ENCODE data around the gene IL1A. TPM values are rescaled to one million over a fixed set of nuclear protein-coding genes. Genes with fewer than 3 reads are reported as not detected.

Gene IL1A
- total and polyA plus RNA-seq, 2 donors: 1.3 to 1.9 TPM

DNA sequence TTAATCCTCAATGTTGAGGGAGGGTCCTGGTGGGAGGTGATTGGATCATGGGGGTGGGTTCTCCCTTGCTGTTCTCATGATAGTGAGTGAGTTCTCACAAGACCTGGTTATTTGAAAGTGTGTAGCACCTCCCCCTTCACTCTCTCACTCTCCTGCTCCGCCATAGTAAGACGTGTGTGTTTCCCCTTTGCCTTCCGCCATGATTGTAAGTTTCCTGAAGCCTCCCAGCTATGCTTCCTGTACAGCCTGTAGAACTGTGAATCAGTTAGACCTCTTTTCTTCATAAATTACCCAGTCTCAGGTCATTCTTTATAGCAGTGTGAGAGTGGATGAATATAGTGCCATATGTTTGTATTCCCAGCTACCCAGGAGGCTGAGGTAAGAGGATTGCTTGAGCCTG lies 42.7 kb upstream of the IL1A start:
- WGBS: 77% methylated on average over 3 of the region's 3 CpGs

DNA sequence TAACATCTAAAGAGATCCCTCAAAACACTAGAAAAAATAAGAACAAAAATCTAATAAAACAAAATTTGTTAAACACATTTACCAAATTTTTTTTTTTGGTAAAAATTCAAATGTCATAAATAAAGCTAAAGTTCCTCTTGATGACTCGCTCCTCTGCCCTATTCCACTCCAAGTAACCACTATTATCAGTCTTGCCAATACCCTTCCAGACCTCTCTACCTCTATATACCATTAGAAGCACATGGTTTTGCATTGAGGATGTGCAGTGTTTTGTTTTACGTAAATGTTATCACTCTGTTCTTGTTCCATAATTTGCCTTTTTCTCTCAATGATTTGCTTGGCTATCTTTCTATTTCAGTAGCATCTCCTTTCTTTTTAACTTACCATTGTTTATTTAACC lies 41.4 kb upstream of the IL1A start:
- Histone ChIP-seq H3K4me1 (ENCODE audit: insufficient read depth) (no peaks in the 10 kb centered on the region), H3K36me3 (ENCODE audit: insufficient read depth) (no peaks in the 10 kb centered on the region), H3K27ac (ENCODE audit: low read depth) (no peak overlapping the region), H3K4me3 (ENCODE audit: low read depth, low read length) (no peak overlapping the region)
- DNase-seq (ENCODE audit: extremely low spot score): no peak
- 94% methylated on average over 2 of the region's 2 CpGs for WGBS

More for the DNA sequence above, 42.7 kb upstream of the IL1A start:
- Histone ChIP-seq H3K36me3 (ENCODE audit: insufficient read depth) (no peaks in the 10 kb centered on the region), H3K4me1 (ENCODE audit: insufficient read depth) (no peaks in the 10 kb centered on the region), H3K4me3 (ENCODE audit: low read depth, low read length) (no peak overlapping the region), H3K27ac (ENCODE audit: low read depth) (no peak overlapping the region)
- no peak for DNase-seq (ENCODE audit: extremely low spot score)

GRCh38 chr2:112824694-112825085 lies 40.4 kb upstream of the IL1A start:
- Histone ChIP-seq H3K36me3 (ENCODE audit: insufficient read depth) (no peaks in the 10 kb centered on the region), H3K4me3 (ENCODE audit: low read depth, low read length) (no peak overlapping the region), H3K27ac (ENCODE audit: low read depth) (no peak overlapping the region), H3K4me1 (ENCODE audit: insufficient read depth) (no peaks in the 10 kb centered on the region)
- DNase-seq (ENCODE audit: extremely low spot score): no peak

DNA sequence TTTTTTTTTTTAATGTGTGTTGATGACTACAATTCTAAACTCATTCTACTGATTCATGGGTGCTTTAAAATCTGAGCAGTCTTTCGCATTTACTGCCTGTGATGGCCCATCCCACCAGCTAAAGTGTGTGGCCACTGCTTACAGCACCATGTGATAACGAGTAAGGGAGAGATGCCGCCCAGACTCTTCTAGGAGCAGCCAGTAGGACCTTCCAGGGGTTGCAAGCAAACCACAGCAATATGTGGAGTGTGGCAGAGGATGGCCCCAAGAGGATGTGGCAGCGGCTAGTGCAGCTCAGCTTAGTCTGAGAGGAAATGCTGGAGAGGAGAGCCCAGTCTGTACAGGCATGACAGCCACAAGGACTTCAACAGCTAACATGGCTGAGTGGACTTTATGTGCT lies 37.4 kb upstream of the IL1A start:
- 58% methylated on average over 4 of the region's 4 CpGs for WGBS
- DNase-seq (ENCODE audit: extremely low spot score): no peak
- H3K4me3 ChIP-seq (ENCODE audit: low read depth, low read length): no peak overlapping the region
- H3K27ac ChIP-seq (ENCODE audit: low read depth): no peak overlapping the region
- H3K4me1 ChIP-seq (ENCODE audit: insufficient read depth): no peaks in the 10 kb centered on the region
- H3K36me3 ChIP-seq (ENCODE audit: insufficient read depth): no peaks in the 10 kb centered on the region

DNA sequence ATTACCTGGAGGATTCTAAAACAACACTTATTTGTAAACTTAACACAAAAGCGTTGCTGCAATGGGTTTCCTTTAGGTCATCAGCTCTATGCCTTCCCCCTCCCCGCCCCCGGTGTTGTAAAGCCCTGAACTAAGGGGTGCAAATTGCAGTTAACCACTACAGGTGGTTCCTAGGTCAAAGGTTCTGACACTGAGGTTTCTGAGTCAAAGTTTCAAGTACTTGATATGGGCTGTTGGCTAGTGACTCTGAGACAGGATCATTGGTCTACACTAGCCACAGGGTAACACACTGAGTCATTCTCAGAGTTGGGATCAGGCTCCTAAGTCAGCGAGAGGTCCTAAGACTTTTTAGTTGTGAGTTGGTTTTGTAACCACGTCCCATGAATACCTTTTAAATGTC lies 36.8 kb upstream of the IL1A start:
- 61% methylated on average over 5 of the region's 5 CpGs for WGBS
- Histone ChIP-seq H3K36me3 (ENCODE audit: insufficient read depth) (no peaks in the 10 kb centered on the region), H3K4me3 (ENCODE audit: low read depth, low read length) (no peak overlapping the region), H3K27ac (ENCODE audit: low read depth) (no peak overlapping the region), H3K4me1 (ENCODE audit: insufficient read depth) (no peaks in the 10 kb centered on the region)
- no peak for DNase-seq (ENCODE audit: extremely low spot score)

DNA sequence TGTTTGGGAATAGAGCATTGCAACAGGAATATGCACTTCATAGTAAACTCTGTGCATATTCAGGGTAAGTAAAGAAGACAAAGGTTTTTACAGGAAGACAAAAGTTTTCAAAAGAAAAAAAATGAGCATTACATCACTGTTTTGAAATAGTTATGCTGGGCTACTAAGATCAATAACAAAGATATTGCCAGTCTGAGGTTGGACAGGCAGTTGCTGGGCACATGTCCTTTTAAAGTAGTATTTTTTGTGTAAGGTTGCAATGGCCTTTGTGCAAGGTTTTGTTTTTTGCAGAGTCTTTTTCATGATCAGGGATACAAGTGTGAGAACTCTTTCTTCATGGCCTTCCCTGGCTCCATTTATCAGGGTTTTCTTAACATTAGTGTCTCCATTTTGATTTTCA lies 36.0 kb upstream of the IL1A start:
- H3K4me1 ChIP-seq (ENCODE audit: insufficient read depth): no peaks in the 10 kb centered on the region
- no peak overlapping the region for H3K27ac ChIP-seq (ENCODE audit: low read depth)
- DNase-seq (ENCODE audit: extremely low spot score): no peak
- H3K4me3 ChIP-seq (ENCODE audit: low read depth, low read length): no peak overlapping the region
- H3K36me3 ChIP-seq (ENCODE audit: insufficient read depth): no peaks in the 10 kb centered on the region

- Histone ChIP-seq H3K4me3 (ENCODE audit: low read depth, low read length) (no peak overlapping the region), H3K36me3 (ENCODE audit: insufficient read depth) (no peaks in the 10 kb centered on the region), H3K27ac (ENCODE audit: low read depth) (no peak overlapping the region), H3K4me1 (ENCODE audit: insufficient read depth) (no peaks in the 10 kb centered on the region)
- WGBS: 84% methylated on average over 7 of the region's 7 CpGs
- DNase-seq (ENCODE audit: extremely low spot score): no peak
These were observed 34.8 kb upstream of the IL1A start for GRCh38 chr2:112819081-112819480.

GRCh38 chr2:112818094-112818902 lies 34.0 kb upstream of the IL1A start:
- H3K27ac ChIP-seq (ENCODE audit: low read depth): no peak overlapping the region
- 66% methylated on average over 3 of the region's 3 CpGs for WGBS
- no peak for DNase-seq (ENCODE audit: extremely low spot score)
- H3K4me1 ChIP-seq (ENCODE audit: insufficient read depth): no peaks in the 10 kb centered on the region
- no peak overlapping the region for H3K4me3 ChIP-seq (ENCODE audit: low read depth, low read length)
- H3K36me3 ChIP-seq (ENCODE audit: insufficient read depth): no peaks in the 10 kb centered on the region

DNA sequence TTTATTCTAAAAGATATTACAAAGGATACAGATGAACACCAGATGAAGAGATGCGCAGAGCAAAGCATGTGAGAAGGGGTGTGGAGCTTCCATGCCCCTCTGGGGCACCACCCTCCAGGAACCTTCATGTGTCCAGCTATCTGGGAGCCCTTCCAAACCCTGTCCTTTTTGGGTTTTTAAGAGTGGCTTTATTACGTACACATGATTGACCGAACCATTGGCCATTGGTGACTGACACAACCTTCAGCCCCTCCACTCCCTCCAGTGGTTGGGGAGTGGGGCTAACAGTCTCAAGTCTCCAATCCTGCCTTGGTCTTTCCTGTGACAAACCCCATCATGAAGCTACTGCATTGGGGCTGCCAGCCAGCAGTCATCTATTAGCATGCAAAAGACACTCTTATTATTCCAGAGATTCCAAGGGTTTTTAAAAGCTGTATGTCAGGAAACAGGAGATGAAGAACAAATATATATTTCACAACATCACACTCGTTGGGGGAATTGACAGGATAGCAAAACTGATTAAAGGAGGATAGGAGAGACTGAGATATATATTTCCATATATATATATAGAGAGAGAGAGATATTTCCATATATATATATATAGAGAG lies 32.9 kb upstream of the IL1A start:
- no peak for DNase-seq (ENCODE audit: extremely low spot score)
- no peak overlapping the region for H3K4me3 ChIP-seq (ENCODE audit: low read depth, low read length)
- H3K36me3 ChIP-seq (ENCODE audit: insufficient read depth): no peaks in the 10 kb centered on the region
- H3K4me1 ChIP-seq (ENCODE audit: insufficient read depth): peaks cover 3% of the 10 kb centered on the region
- no peak overlapping the region for H3K27ac ChIP-seq (ENCODE audit: low read depth)
- 75% methylated on average over 4 of the region's 4 CpGs for WGBS

DNA sequence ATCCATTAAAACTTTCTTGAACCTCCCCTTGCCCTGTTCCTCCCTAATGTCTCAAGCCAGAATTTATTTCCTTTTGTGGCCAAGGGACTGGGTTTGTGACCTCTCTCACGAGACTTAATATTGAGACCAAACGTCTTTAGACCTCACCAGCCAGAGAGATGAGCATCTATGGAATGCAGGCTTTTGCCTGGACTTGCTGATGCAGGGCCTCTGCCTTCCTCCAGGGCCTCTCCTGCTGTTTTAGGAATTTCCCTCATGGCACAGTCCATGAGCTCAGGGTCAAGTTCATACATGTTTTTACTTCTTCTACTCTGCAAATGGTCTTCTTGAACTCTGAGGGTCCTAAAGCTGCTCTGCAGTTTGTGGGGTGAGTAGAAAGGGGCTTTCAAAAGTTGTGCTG lies 30.0 kb upstream of the IL1A start:
- Histone ChIP-seq H3K4me1 (ENCODE audit: insufficient read depth) (peaks cover 3% of the 10 kb centered on the region), H3K36me3 (ENCODE audit: insufficient read depth) (no peaks in the 10 kb centered on the region), H3K4me3 (ENCODE audit: low read depth, low read length) (no peak overlapping the region), H3K27ac (ENCODE audit: low read depth) (no peak overlapping the region)
- DNase-seq (ENCODE audit: extremely low spot score): no peak
- WGBS: 50% methylated on average over 2 of the region's 2 CpGs

DNA sequence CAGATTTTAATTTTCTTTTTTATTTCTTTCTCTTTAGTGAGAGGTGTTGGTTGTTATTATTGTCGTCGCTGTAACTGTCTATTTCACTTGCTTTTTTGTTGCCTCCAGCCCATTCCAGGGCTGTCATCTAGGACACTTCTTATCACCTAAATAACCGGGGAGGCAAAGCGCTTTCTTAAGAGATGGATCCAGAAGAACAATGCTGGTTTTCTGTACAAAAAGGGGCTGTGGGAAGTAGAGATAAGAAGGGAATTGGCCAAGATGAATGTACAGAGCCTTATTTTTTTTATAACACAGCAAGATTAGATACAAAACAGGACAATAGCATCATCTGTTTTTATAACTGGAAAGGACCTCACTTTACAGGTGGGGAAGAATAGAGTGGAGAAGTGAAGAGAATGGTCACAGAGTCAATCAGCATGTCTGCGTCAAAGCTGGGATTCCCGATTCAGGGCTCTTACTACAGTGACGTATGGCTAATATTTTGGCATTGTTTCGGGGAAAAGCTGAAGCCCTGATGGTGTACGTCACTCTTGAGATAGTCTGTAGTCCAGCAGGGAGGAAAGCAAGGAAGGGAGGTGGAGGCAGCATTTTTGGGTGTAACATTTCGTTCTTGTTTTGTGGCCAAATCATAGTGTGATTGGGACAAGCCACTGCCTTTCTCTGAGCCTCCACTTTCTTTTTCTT lies 29.1 kb upstream of the IL1A start:
- Histone ChIP-seq H3K27ac (ENCODE audit: low read depth) (no peak overlapping the region), H3K36me3 (ENCODE audit: insufficient read depth) (no peaks in the 10 kb centered on the region), H3K4me1 (ENCODE audit: insufficient read depth) (peaks cover 3% of the 10 kb centered on the region), H3K4me3 (ENCODE audit: low read depth, low read length) (no peak overlapping the region)
- WGBS: 67% methylated on average over 10 of the region's 10 CpGs
- DNase-seq (ENCODE audit: extremely low spot score): no peak

DNA sequence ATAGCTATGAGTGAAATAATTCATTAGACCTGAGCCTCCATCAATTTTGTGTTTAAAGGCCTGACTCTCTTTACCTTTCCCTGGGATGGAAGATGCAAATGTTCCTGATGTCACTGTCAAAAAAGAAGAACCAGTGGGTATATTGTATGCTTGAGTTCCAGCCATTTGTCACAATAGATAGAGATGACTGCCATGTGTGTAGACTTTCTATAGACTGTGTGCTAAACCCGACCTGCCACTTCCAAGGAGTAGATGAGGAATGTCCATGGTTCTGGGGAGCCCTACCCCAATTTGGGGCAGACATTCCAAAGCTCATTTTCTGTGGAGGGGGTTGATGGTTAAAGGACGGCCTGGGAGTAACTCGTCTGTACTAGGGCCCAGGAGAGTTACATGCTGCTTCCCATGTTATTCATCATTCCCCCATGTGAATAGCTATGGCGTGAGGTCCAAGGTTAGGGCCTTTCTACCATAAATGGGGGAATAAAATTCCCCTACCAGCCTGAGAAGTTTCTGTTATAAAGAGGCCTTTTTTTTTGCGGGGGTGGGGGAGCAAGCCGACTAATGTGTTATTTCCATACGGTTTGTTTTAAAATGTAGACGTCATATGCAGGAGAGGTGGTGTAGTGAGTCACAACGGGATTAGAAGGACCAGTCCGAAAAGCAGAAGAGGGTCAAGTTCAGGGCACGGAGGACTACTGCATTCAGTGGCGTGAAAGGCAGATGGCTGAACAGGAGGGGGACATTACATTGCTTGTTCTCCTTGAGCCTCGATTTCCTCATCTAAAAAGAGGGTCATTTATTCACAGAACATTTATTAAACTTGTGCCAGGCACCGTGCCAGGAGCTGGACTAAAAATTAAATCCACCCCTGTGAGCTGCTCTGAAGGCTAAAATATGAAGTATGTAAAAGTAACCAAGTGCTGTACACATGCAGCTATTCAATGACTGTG lies 28.3 kb upstream of the IL1A start:
- H3K4me3 ChIP-seq (ENCODE audit: low read depth, low read length): no peak overlapping the region
- no peak overlapping the region for H3K27ac ChIP-seq (ENCODE audit: low read depth)
- no peak for DNase-seq (ENCODE audit: extremely low spot score)
- no peaks in the 10 kb centered on the region for H3K36me3 ChIP-seq (ENCODE audit: insufficient read depth)
- WGBS: 42% methylated on average over 14 of the region's 14 CpGs
- peaks cover 3% of the 10 kb centered on the region for H3K4me1 ChIP-seq (ENCODE audit: insufficient read depth)

DNA sequence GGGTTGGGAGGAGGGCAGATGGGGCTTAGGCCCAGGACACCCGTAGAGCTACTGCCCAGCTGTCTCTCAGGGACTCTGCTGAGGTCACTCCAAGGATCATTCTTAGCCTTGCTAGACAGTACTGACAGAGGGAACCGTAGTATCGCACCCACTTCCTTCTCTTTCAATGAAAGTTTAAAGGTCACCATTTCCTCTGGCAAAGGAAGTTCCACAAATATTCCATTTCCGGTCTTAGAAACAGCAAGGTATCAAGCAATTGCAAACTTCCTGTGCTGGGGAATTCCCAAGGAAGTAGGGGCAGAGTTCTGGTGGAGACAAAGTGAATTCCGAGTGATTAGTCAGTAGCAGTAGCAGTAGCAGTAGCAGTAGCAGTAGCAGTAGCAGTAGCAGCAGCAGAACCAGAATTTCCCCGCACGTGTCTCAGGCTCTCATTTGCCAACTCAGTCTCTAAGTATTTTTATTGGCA lies 27.6 kb upstream of the IL1A start:
- H3K27ac ChIP-seq (ENCODE audit: low read depth): no peak overlapping the region
- 55% methylated on average over 7 of the region's 7 CpGs for WGBS
- DNase-seq (ENCODE audit: extremely low spot score): no peak
- no peaks in the 10 kb centered on the region for H3K36me3 ChIP-seq (ENCODE audit: insufficient read depth)
- peaks cover 3% of the 10 kb centered on the region for H3K4me1 ChIP-seq (ENCODE audit: insufficient read depth)
- no peak overlapping the region for H3K4me3 ChIP-seq (ENCODE audit: low read depth, low read length)

All from urinary bladder (tissue), 4 donors.